Thyroid gland (tissue), 4 donors: ENCODE data around the gene COL24A1.
"Not testable (repeated sequence)": the region's sequence is repeated elsewhere in the genome, so short reads cannot be mapped to it uniquely, and the experiment has no call there.

Source experiments
- POLR2A ChIP-seq, 2 donors: fragments of 450-650 bp; IDR thresholded peaks; one replicate each; pipeline ENCODE4 v1.6.1; 2017; ENCODE audit warnings: antibody characterized with exemption in 2 of 2, mild to moderate bottlenecking in 2 of 2, moderate library complexity in 1 of 2
- TF ChIP-seq, protein P1 (sequence below), 6 experiments: fragments of 200-600 bp in 3 of 6; fragments of 450-650 bp in 3 of 6; sonication (generic) in 3 of 6; IDR thresholded peaks; one replicate each; pipeline ENCODE4 v1.5.1; 2016 to 2019; ENCODE audit warnings: antibody characterized with exemption in 6 of 6, mild to moderate bottlenecking in 2 of 6, inconsistent platforms in 1 of 6, moderate library complexity in 1 of 6

DNA sequence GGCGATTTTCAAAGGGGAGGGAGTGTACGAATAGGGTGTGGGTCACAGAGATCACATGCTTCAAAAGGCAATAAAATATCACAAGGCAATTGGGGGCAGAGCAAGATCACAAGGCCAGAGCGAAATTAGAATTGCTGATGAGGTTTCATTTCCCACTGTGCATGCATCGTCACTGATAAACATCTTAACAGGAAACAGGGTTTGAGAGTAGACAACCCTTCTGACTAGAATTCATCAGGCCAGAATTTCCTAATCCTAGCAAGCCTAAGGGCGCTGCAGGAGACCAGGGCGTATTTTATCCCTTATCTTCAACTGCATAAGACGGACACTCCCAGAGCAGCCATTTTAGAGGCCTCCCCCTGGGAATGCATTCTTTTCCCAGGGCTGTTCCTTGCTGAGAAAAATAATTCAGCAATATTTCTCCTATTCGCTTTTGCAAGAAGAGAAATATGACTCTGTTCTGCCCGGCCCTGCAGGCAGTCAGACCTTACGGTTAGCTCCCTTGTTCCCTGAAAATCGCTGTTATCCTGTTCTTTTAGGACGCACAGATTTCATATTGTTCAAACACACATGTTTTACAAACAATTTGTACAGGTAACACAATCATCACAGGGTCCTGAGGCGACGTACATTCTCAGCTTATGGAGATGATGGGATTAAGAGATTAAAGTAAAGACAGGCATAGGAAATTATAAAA, 442.0 kb downstream of the COL24A1 start:
- TF ChIP-seq, protein P1, sequence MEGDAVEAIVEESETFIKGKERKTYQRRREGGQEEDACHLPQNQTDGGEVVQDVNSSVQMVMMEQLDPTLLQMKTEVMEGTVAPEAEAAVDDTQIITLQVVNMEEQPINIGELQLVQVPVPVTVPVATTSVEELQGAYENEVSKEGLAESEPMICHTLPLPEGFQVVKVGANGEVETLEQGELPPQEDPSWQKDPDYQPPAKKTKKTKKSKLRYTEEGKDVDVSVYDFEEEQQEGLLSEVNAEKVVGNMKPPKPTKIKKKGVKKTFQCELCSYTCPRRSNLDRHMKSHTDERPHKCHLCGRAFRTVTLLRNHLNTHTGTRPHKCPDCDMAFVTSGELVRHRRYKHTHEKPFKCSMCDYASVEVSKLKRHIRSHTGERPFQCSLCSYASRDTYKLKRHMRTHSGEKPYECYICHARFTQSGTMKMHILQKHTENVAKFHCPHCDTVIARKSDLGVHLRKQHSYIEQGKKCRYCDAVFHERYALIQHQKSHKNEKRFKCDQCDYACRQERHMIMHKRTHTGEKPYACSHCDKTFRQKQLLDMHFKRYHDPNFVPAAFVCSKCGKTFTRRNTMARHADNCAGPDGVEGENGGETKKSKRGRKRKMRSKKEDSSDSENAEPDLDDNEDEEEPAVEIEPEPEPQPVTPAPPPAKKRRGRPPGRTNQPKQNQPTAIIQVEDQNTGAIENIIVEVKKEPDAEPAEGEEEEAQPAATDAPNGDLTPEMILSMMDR (IDR thresholded peaks at IDR 0.05): not testable (repeated sequence)
- not testable (repeated sequence) for TF ChIP-seq POLR2A (IDR thresholded peaks at IDR 0.05)
